ENCODE results near the gene DEDD2.

Gene DEDD2

GRCh38 chr19:42228641-42229040, 11.2 kb upstream of the DEDD2 start:
- no peak for DNase-seq (ENCODE audit: low read depth, low spot score)

- no peak for DNase-seq (ENCODE audit: low read depth, low spot score)
Measured at GRCh38 chr19:42226886-42227285, 9.4 kb upstream of the DEDD2 start.

GRCh38 chr19:42225718-42226292, 8.3 kb upstream of the DEDD2 start:
- DNase-seq (ENCODE audit: low read depth, low spot score): no peak

GRCh38 chr19:42224940-42225717, 7.7 kb upstream of the DEDD2 start:
- DNase-seq (ENCODE audit: low read depth, low spot score): no peak

- DNase-seq (ENCODE audit: low read depth, low spot score): no peak
Measured at GRCh38 chr19:42220751-42221097, 3.2 kb upstream of the DEDD2 start.

GRCh38 chr19:42219812-42220750, 2.6 kb upstream of the DEDD2 start, which contains the start of gene ZNF526:
Gene ZNF526, plus strand, starts transcription at chr19:42220312. Its CDS starts 4,092 bp downstream, at chr19:42224404.
- DNase-seq (ENCODE audit: low read depth, low spot score): peak; percentile 95

GRCh38 chr19:42216653-42217519, 591 bp downstream of the DEDD2 start:
- DNase-seq (ENCODE audit: low read depth, low spot score): no peak

GRCh38 chr19:42214810-42215485, 2.5 kb downstream of the DEDD2 start:
- DNase-seq (ENCODE audit: low read depth, low spot score): no peak

- DNase-seq (ENCODE audit: low read depth, low spot score): no peak
Measured at GRCh38 chr19:42212886-42213285, 4.6 kb downstream of the DEDD2 start.

GRCh38 chr19:42208612-42209011, 8.9 kb downstream of the DEDD2 start:
- DNase-seq (ENCODE audit: low read depth, low spot score): no peak

- DNase-seq (ENCODE audit: low read depth, low spot score): no peak
Measured at GRCh38 chr19:42207767-42208271, 9.7 kb downstream of the DEDD2 start.

GRCh38 chr19:42206871-42207755, 10.4 kb downstream of the DEDD2 start:
- no peak for DNase-seq (ENCODE audit: low read depth, low spot score)

GRCh38 chr19:42204664-42205063, 12.8 kb downstream of the DEDD2 start:
- no peak for DNase-seq (ENCODE audit: low read depth, low spot score)

- DNase-seq (ENCODE audit: low read depth, low spot score): no peak
Measured at GRCh38 chr19:42203700-42204099, 13.8 kb downstream of the DEDD2 start.

- DNase-seq (ENCODE audit: low read depth, low spot score): no peak
Measured at GRCh38 chr19:42202290-42202880, 15.1 kb downstream of the DEDD2 start.

- no peak for DNase-seq (ENCODE audit: low read depth, low spot score)
Measured at GRCh38 chr19:42201489-42202289, 15.8 kb downstream of the DEDD2 start.

- DNase-seq (ENCODE audit: low read depth, low spot score): no peak
Measured at GRCh38 chr19:42200116-42200715, 17.3 kb downstream of the DEDD2 start.

Measured in iPS DF 19.7 (cell line).